ENCODE results near the gene PDCD1. TPM values are rescaled to one million over a fixed set of nuclear protein-coding genes. Genes with fewer than 3 reads are reported as not detected.

The PDCD1 gene
- total and polyA plus RNA-seq, 2 of the 13 experiments (the other 11 are each of a cell fraction or from before 2014, with no cell fraction given), result 0.04 TPM; not detected in 1

DNA sequence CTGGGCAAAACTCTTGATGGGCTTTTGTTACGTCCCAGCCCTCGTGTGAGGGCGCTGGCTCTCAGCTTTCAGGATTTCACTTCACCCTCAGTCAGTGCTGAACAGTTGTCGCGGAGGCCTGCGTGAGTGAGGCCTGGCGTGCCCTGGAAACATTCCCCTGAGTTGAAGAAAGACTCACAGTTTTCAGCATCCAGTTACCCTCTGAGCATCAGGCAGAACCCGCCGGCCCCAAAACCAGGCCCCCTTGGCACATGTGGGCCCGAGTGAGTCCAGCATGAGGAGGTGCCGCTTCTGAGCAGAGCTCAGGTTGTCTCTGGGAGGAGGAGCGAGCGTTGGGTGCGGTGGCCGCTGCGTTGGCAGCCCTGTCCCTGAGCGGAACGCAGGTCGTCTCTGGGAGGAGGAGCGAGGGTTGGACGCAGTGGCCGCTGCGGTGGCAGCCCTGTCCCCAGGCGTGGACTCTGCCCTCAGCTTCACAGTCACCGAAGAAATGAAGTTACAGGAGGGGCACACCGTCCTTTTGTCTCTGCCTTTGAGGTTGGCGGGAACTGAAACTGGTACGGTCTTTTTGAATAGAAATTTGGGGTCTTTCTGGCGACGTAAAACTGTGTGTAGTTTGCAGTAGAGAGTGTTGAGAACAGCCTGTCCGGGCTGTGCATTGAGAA is 49.8 kb downstream of the PDCD1 start, which contains the start of gene NEU4 (continued):
- TF ChIP-seq, protein P1, sequence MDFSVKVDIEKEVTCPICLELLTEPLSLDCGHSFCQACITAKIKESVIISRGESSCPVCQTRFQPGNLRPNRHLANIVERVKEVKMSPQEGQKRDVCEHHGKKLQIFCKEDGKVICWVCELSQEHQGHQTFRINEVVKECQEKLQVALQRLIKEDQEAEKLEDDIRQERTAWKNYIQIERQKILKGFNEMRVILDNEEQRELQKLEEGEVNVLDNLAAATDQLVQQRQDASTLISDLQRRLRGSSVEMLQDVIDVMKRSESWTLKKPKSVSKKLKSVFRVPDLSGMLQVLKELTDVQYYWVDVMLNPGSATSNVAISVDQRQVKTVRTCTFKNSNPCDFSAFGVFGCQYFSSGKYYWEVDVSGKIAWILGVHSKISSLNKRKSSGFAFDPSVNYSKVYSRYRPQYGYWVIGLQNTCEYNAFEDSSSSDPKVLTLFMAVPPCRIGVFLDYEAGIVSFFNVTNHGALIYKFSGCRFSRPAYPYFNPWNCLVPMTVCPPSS (IDR thresholded peaks at IDR 0.05), result no peak
- TF ChIP-seq ZNF605 (CRISPR knock-in tag; IDR thresholded peaks at IDR 0.05), result peak; percentile 98
- TF ChIP-seq ZNF382 (CRISPR knock-in tag; IDR thresholded peaks at IDR 0.05; ENCODE audit: borderline replicate concordance), result no peak
- TF ChIP-seq, protein P2, sequence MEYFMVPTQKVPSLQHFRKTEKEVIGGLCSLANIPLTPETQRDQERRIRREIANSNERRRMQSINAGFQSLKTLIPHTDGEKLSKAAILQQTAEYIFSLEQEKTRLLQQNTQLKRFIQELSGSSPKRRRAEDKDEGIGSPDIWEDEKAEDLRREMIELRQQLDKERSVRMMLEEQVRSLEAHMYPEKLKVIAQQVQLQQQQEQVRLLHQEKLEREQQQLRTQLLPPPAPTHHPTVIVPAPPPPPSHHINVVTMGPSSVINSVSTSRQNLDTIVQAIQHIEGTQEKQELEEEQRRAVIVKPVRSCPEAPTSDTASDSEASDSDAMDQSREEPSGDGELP (IDR thresholded peaks at IDR 0.05; ENCODE audit: borderline replicate concordance, low read depth), result peak; percentile 53; the same call in 1 of the 2 replicates
- TF ChIP-seq ZNF713 (CRISPR knock-in tag; IDR thresholded peaks at IDR 0.05), result no peak
- no peak for TF ChIP-seq MAZ (IDR thresholded peaks at IDR 0.05; ENCODE audit: borderline replicate concordance, low read depth, low read length)
- peak; percentile 90 for TF ChIP-seq MAZ (CRISPR knock-in tag; IDR thresholded peaks at IDR 0.05; ENCODE audit: low read depth)
- TF ChIP-seq ZNF367 (CRISPR knock-in tag; IDR thresholded peaks at IDR 0.05; ENCODE audit: borderline replicate concordance), result 0 out of 2 replicates have a peak, but pooled peaks have one; percentile 77
- TF ChIP-seq ZNF33B (CRISPR knock-in tag; IDR thresholded peaks at IDR 0.05), result peak; percentile 96; the same call in 1 of the 2 replicates
- TF ChIP-seq ZFP37 (CRISPR knock-in tag; IDR thresholded peaks at IDR 0.05; ENCODE audit: borderline replicate concordance), result peak; percentile 95
- TF ChIP-seq TOPORS (CRISPR knock-in tag; IDR thresholded peaks at IDR 0.05), result peak; percentile 93
- TF ChIP-seq, protein P3, sequence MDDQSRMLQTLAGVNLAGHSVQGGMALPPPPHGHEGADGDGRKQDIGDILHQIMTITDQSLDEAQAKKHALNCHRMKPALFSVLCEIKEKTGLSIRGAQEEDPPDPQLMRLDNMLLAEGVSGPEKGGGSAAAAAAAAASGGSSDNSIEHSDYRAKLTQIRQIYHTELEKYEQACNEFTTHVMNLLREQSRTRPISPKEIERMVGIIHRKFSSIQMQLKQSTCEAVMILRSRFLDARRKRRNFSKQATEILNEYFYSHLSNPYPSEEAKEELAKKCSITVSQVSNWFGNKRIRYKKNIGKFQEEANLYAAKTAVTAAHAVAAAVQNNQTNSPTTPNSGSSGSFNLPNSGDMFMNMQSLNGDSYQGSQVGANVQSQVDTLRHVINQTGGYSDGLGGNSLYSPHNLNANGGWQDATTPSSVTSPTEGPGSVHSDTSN (CRISPR knock-in tag; IDR thresholded peaks at IDR 0.05; ENCODE audit: borderline replicate concordance), result peak; percentile 75; the same call in 1 of the 2 replicates
- TF ChIP-seq, protein P4, sequence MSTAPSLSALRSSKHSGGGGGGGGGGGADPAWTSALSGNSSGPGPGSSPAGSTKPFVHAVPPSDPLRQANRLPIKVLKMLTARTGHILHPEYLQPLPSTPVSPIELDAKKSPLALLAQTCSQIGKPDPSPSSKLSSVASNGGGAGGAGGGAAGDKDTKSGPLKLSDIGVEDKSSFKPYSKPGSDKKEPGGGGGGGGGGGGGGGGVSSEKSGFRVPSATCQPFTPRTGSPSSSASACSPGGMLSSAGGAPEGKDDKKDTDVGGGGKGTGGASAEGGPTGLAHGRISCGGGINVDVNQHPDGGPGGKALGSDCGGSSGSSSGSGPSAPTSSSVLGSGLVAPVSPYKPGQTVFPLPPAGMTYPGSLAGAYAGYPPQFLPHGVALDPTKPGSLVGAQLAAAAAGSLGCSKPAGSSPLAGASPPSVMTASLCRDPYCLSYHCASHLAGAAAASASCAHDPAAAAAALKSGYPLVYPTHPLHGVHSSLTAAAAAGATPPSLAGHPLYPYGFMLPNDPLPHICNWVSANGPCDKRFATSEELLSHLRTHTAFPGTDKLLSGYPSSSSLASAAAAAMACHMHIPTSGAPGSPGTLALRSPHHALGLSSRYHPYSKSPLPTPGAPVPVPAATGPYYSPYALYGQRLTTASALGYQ (CRISPR knock-in tag; IDR thresholded peaks at IDR 0.05), result peak; percentile 83; the same call in 1 of the 2 replicates
- peak; percentile 74 for TF ChIP-seq CBFB (CRISPR knock-in tag; IDR thresholded peaks at IDR 0.05)
- TF ChIP-seq, protein P5, sequence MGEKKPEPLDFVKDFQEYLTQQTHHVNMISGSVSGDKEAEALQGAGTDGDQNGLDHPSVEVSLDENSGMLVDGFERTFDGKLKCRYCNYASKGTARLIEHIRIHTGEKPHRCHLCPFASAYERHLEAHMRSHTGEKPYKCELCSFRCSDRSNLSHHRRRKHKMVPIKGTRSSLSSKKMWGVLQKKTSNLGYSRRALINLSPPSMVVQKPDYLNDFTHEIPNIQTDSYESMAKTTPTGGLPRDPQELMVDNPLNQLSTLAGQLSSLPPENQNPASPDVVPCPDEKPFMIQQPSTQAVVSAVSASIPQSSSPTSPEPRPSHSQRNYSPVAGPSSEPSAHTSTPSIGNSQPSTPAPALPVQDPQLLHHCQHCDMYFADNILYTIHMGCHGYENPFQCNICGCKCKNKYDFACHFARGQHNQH (CRISPR knock-in tag; IDR thresholded peaks at IDR 0.05), result peak; percentile 98
- TF ChIP-seq, protein P6, sequence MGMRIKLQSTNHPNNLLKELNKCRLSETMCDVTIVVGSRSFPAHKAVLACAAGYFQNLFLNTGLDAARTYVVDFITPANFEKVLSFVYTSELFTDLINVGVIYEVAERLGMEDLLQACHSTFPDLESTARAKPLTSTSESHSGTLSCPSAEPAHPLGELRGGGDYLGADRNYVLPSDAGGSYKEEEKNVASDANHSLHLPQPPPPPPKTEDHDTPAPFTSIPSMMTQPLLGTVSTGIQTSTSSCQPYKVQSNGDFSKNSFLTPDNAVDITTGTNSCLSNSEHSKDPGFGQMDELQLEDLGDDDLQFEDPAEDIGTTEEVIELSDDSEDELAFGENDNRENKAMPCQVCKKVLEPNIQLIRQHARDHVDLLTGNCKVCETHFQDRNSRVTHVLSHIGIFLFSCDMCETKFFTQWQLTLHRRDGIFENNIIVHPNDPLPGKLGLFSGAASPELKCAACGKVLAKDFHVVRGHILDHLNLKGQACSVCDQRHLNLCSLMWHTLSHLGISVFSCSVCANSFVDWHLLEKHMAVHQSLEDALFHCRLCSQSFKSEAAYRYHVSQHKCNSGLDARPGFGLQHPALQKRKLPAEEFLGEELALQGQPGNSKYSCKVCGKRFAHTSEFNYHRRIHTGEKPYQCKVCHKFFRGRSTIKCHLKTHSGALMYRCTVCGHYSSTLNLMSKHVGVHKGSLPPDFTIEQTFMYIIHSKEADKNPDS (CRISPR knock-in tag; IDR thresholded peaks at IDR 0.05), result peak; percentile 90; the same call in 1 of the 2 replicates
- TF ChIP-seq HMGA1 (CRISPR knock-in tag; conservative IDR thresholded peaks at IDR 0.05), result no peak
- peak; percentile 78; the same call in 1 of the 2 replicates for TF ChIP-seq ZNF556 (CRISPR knock-in tag; IDR thresholded peaks at IDR 0.05; ENCODE audit: borderline replicate concordance)
- peak; percentile 75 for TF ChIP-seq RBM39 (IDR thresholded peaks at IDR 0.05; ENCODE audit: low read depth, low read length, poor library complexity, severe bottlenecking)
- TF ChIP-seq HIVEP1 (CRISPR knock-in tag; IDR thresholded peaks at IDR 0.05), result peak; percentile 91
